ENCODE data around the gene RNF167.

RNF167 gene

DNA sequence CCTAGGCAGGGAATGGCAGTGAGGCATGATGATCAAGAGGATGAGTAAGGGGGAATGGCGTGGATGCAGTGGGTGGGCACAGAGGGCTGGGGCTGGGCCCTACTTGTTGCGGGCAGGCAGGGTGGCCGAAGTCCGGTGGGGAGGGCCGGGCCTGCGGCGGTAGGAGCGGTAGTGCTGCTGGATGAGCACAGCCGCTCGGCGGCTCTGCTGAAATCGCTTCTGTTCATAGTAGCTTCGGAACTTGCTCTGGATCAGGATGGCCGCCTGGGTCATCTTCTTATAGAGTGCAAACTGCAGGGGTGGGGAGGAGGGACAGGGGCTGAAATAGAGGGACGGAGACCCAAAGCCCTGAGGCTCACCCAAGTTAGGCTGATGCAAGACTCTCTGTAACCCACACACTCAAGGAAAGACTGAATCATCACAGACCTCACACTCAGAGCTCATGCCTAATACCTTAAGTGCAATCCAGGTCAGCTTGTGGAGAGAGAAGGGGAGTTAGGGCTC lies 29.0 kb downstream of the RNF167 start:
- Histone ChIP-seq H3K9ac (ENCODE audit: low read length) (no peak overlapping the region), H2AFZ (ENCODE audit: low read depth, low read length) (no peak overlapping the region), H3K27ac (ENCODE audit: low read length) (no peak overlapping the region), H3K4me2 (ENCODE audit: low read length) (no peak overlapping the region), H3K36me3 (replicated peaks; ENCODE audit: low read depth, low read length) (peaks cover 17% of the 10 kb centered on the region), H3K9me3 (ENCODE audit: insufficient read depth, low read length) (no peaks in the 10 kb centered on the region), H3K27me3 (ENCODE audit: low read depth, low read length) (no peaks in the 10 kb centered on the region), H4K20me1 (ENCODE audit: insufficient read depth, low read length) (no peaks in the 10 kb centered on the region), H3K4me3 (ENCODE audit: low read length) (no peak overlapping the region), H3K79me2 (ENCODE audit: low read length) (peaks cover 14% of the 10 kb centered on the region), H3K4me1 (ENCODE audit: low read length) (peaks cover 18% of the 10 kb centered on the region)
- TF ChIP-seq EZH2phosphoT487 (IDR thresholded peaks at IDR 0.05; ENCODE audit: low read depth) = no peak
- TF ChIP-seq, protein P1, sequence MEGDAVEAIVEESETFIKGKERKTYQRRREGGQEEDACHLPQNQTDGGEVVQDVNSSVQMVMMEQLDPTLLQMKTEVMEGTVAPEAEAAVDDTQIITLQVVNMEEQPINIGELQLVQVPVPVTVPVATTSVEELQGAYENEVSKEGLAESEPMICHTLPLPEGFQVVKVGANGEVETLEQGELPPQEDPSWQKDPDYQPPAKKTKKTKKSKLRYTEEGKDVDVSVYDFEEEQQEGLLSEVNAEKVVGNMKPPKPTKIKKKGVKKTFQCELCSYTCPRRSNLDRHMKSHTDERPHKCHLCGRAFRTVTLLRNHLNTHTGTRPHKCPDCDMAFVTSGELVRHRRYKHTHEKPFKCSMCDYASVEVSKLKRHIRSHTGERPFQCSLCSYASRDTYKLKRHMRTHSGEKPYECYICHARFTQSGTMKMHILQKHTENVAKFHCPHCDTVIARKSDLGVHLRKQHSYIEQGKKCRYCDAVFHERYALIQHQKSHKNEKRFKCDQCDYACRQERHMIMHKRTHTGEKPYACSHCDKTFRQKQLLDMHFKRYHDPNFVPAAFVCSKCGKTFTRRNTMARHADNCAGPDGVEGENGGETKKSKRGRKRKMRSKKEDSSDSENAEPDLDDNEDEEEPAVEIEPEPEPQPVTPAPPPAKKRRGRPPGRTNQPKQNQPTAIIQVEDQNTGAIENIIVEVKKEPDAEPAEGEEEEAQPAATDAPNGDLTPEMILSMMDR (IDR thresholded peaks at IDR 0.05; ENCODE audit: low read depth, low read length) = no peak

DNA sequence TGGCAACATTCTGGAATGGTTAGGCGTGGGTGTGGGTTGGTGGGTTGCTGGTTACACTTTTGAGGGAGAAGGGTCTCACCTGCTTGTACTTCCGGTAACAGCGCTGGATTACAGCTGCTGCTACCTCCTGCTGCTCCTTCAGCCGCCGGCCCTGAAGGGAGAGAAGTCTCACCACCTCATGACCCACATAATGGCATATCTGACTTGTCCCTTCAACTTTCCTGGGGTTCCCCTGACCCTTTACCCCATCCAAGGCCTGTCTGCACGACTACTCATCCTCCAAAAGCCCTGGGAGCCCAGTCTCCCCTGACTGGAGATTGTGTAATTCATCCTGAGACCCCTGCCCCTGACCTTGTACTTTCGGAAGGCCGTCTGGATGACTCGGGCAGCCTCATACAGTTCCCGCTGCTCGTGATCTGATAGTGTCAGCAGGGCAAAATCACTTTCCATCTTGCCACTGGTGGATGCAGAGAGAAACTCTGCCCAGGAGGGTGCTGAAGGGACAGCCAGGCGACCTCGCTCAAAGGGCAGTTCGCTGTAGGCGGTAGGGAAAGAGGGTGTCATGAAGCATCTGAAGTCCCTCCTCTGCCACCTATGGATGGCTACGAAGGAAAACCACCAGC lies 29.6 kb downstream of the RNF167 start:
- H4K20me1 ChIP-seq (ENCODE audit: insufficient read depth, low read length) = no peaks in the 10 kb centered on the region
- peaks cover 14% of the 10 kb centered on the region for H3K79me2 ChIP-seq (ENCODE audit: low read length)
- H3K9ac ChIP-seq (ENCODE audit: low read length) = no peak overlapping the region
- peaks cover 17% of the 10 kb centered on the region for H3K36me3 ChIP-seq (replicated peaks; ENCODE audit: low read depth, low read length)
- no peak overlapping the region for H3K27ac ChIP-seq (ENCODE audit: low read length)
- H3K4me3 ChIP-seq (ENCODE audit: low read length) = no peak overlapping the region
- no peaks in the 10 kb centered on the region for H3K27me3 ChIP-seq (ENCODE audit: low read depth, low read length)
- peaks cover 18% of the 10 kb centered on the region for H3K4me1 ChIP-seq (ENCODE audit: low read length)
- H3K9me3 ChIP-seq (ENCODE audit: insufficient read depth, low read length) = no peaks in the 10 kb centered on the region
- H2AFZ ChIP-seq (ENCODE audit: low read depth, low read length) = no peak overlapping the region
- TF ChIP-seq, protein P1 (IDR thresholded peaks at IDR 0.05; ENCODE audit: low read depth, low read length) = no peak
- no peak for TF ChIP-seq EZH2phosphoT487 (IDR thresholded peaks at IDR 0.05; ENCODE audit: low read depth)
- H3K4me2 ChIP-seq (ENCODE audit: low read length) = no peak overlapping the region

DNA sequence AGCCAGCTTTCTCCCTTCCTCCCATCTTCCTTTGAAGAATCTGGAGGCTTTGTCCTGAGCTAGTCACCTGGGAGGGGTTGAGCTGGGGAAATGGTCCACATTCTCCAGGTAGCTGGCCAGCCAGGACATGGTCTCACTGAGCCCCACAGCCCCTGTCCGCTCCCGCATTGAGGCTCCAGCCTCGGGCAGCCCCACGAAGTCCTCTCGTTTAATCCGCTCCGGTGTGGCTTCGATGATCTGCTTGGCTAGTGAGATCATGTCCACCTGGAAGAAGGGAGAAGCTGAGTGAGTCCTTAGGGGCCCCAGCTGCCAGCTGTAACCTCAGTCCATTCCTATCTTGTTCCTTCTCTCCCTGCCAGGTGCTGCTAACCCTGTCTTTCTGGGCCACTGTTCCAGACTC lies 30.2 kb downstream of the RNF167 start:
- H3K9ac ChIP-seq (ENCODE audit: low read length) = no peak overlapping the region
- no peak for TF ChIP-seq EZH2phosphoT487 (IDR thresholded peaks at IDR 0.05; ENCODE audit: low read depth)
- TF ChIP-seq, protein P1 (IDR thresholded peaks at IDR 0.05; ENCODE audit: low read depth, low read length) = no peak
- no peaks in the 10 kb centered on the region for H3K9me3 ChIP-seq (ENCODE audit: insufficient read depth, low read length)
- H3K27ac ChIP-seq (ENCODE audit: low read length) = no peak overlapping the region
- no peaks in the 10 kb centered on the region for H4K20me1 ChIP-seq (ENCODE audit: insufficient read depth, low read length)
- H3K79me2 ChIP-seq (ENCODE audit: low read length) = peaks cover 11% of the 10 kb centered on the region
- peaks cover 16% of the 10 kb centered on the region for H3K4me1 ChIP-seq (ENCODE audit: low read length)
- no peak overlapping the region for H3K4me2 ChIP-seq (ENCODE audit: low read length)
- H3K4me3 ChIP-seq (ENCODE audit: low read length) = no peak overlapping the region
- peaks cover 15% of the 10 kb centered on the region for H3K36me3 ChIP-seq (replicated peaks; ENCODE audit: low read depth, low read length)
- no peak overlapping the region for H2AFZ ChIP-seq (ENCODE audit: low read depth, low read length)
- no peaks in the 10 kb centered on the region for H3K27me3 ChIP-seq (ENCODE audit: low read depth, low read length)

DNA sequence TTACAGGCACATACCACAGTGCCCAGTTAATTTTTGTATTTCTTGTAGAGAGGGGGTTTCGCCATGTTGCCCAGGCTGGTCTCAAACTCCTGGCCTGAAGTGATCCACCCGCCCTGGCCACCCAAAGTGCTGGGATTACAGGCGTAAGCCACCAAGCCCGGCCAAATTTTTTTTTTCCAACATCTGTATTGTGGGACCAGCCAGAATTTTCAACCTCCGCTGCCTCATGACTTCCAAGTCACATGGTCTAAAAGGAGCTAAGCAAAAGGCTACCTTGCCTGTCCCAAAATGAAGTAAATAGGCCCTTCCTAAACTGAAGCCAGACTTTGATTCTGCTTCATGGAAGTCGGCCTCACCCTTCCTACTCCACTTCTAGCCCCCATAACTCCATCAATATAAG lies 31.8 kb downstream of the RNF167 start:
- no peak overlapping the region for H3K9ac ChIP-seq (ENCODE audit: low read length)
- H3K27ac ChIP-seq (ENCODE audit: low read length) = no peak overlapping the region
- no peaks in the 10 kb centered on the region for H4K20me1 ChIP-seq (ENCODE audit: insufficient read depth, low read length)
- no peak for TF ChIP-seq EZH2phosphoT487 (IDR thresholded peaks at IDR 0.05; ENCODE audit: low read depth)
- TF ChIP-seq, protein P1 (IDR thresholded peaks at IDR 0.05; ENCODE audit: low read depth, low read length) = no peak
- 0 out of 2 replicates have a peak, but pooled peaks cover 4% of the 10 kb centered on the region for H3K4me1 ChIP-seq (ENCODE audit: low read length)
- H2AFZ ChIP-seq (ENCODE audit: low read depth, low read length) = no peak overlapping the region
- H3K9me3 ChIP-seq (ENCODE audit: insufficient read depth, low read length) = no peaks in the 10 kb centered on the region
- peaks cover 13% of the 10 kb centered on the region for H3K36me3 ChIP-seq (replicated peaks; ENCODE audit: low read depth, low read length)
- no peak overlapping the region for H3K4me3 ChIP-seq (ENCODE audit: low read length)
- peaks cover 8% of the 10 kb centered on the region for H3K79me2 ChIP-seq (ENCODE audit: low read length)
- no peaks in the 10 kb centered on the region for H3K27me3 ChIP-seq (ENCODE audit: low read depth, low read length)
- no peak overlapping the region for H3K4me2 ChIP-seq (ENCODE audit: low read length)
